WERI-Rb-1 (cell line): Measurements from ENCODE around the gene PPP6R1.

Experiments
- DNase-seq: peaks from one replicate; pipeline ENCODE4 v3.0.0-alpha.2; 2020
- H3K27ac ChIP-seq: fragments of 250-450 bp; sonication (Bioruptor Pico); 2 replicates; pipeline ENCODE4 v1.5.1; 2020; ENCODE audit warnings: mild to moderate bottlenecking, moderate library complexity
- H3K27me3 ChIP-seq: fragments of 250-450 bp; sonication (Bioruptor Pico); 2 replicates; pipeline ENCODE4 v1.5.1; 2021; ENCODE audit warnings: mild to moderate bottlenecking, low read depth, moderate library complexity; ENCODE audit not compliant: insufficient read depth, severe bottlenecking
- H3K36me3 ChIP-seq: fragments of 250-450 bp; sonication (Bioruptor Pico); 2 replicates; pipeline ENCODE4 v1.5.1; 2020; ENCODE audit warnings: mild to moderate bottlenecking, moderate library complexity
- H3K4me3 ChIP-seq: 2 replicates; pipeline ENCODE4 v1.5.1; 2011; ENCODE audit warnings: low read depth, mild to moderate bottlenecking, control low read depth, low read length
- H3K9me3 ChIP-seq: fragments of 250-450 bp; sonication (Bioruptor Pico); 2 replicates; pipeline ENCODE4 v1.5.1; 2021; ENCODE audit warnings: mild to moderate bottlenecking, moderate library complexity; ENCODE audit not compliant: severe bottlenecking
- TF ChIP-seq, protein P1 (sequence below): IDR thresholded peaks from 2 replicates; pipeline ENCODE4 v1.5.1; 2011; ENCODE audit warnings: low read depth, mild to moderate bottlenecking, control low read depth, inconsistent platforms, low read length

The PPP6R1 gene

DNA sequence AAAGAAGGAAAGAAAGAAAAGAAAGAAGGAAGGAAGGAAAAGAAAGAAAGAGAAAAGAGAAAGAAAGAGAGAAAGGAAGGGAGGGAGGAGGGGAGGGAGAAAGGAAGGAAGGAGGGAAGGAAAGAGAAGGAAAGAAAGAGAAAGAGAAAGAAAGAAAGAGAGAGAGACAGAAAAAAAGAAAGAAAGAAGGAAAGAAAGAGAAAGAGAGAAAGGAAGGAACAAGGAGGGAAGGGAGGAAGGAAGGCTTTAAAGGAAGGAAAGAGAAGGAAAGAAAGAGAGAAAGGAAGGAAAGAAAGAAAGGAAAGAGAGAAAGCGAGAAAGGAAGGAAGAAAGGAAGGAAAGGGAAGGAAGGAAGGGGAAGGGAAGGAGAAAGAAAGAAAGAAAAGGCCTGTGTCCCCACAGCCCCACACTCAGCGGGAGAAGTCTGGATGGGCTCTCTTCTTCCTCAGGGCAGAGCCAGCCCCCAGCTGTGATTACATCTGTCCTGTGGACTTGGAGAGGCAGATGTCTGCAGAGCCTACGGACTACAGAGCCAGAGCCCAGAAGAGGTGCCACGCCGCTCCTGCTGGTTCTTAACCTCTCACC, 59.1 kb downstream of the PPP6R1 start:
- Histone ChIP-seq H3K4me3 (no peak overlapping the region), H3K9me3 (no peaks in the 10 kb centered on the region), H3K27me3 (no peaks in the 10 kb centered on the region), H3K27ac (no peak overlapping the region), H3K36me3 (no peaks in the 10 kb centered on the region)
- TF ChIP-seq, protein P1, sequence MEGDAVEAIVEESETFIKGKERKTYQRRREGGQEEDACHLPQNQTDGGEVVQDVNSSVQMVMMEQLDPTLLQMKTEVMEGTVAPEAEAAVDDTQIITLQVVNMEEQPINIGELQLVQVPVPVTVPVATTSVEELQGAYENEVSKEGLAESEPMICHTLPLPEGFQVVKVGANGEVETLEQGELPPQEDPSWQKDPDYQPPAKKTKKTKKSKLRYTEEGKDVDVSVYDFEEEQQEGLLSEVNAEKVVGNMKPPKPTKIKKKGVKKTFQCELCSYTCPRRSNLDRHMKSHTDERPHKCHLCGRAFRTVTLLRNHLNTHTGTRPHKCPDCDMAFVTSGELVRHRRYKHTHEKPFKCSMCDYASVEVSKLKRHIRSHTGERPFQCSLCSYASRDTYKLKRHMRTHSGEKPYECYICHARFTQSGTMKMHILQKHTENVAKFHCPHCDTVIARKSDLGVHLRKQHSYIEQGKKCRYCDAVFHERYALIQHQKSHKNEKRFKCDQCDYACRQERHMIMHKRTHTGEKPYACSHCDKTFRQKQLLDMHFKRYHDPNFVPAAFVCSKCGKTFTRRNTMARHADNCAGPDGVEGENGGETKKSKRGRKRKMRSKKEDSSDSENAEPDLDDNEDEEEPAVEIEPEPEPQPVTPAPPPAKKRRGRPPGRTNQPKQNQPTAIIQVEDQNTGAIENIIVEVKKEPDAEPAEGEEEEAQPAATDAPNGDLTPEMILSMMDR: no peak
- no peak for DNase-seq

DNA sequence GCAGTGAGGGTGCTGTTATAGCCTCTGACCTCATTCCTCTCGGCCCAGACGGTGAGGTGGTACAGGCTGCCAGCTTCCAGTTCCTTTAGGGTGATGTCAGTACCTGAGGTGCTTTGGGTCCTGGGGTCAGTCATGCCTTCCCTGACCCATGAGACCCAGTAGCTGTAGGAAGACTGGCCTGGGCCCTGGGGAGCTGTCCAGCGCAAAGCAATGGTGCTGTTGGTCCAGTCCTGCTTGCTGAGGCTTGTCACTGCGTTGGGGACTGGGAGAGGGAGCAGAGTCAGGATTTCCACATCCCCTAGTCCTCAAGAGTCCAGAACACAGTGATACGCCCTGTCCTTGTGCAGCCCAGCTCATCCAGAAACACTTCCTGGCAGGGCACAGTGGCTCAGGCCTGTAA, 60.2 kb downstream of the PPP6R1 start:
- Histone ChIP-seq H3K9me3 (no peaks in the 10 kb centered on the region), H3K4me3 (no peak overlapping the region), H3K27ac (no peak overlapping the region), H3K27me3 (no peaks in the 10 kb centered on the region), H3K36me3 (no peaks in the 10 kb centered on the region)
- TF ChIP-seq, protein P1: no peak
- no peak for DNase-seq

DNA sequence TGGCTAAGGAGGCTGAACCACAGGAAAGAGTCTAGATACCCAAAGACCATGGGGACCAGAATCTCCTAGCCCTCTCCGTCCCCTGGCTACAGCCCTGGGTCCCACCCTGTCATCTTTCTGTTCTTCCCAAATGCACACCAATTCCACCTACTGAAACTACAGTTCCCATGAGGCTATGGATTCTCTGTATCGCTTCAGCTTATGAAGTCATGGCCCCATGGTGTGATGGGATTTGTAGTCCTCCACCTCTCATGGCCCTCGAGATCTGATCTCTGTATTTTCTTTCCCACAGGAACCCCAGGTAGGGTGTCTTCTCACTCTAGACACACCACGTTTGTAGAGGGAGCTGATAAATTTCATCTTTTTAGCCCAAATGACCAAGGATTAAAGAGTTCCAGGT, 61.3 kb downstream of the PPP6R1 start:
- TF ChIP-seq, protein P1: no peak
- Histone ChIP-seq H3K4me3 (no peak overlapping the region), H3K27me3 (no peaks in the 10 kb centered on the region), H3K27ac (no peak overlapping the region), H3K36me3 (no peaks in the 10 kb centered on the region), H3K9me3 (no peaks in the 10 kb centered on the region)
- no peak for DNase-seq

DNA sequence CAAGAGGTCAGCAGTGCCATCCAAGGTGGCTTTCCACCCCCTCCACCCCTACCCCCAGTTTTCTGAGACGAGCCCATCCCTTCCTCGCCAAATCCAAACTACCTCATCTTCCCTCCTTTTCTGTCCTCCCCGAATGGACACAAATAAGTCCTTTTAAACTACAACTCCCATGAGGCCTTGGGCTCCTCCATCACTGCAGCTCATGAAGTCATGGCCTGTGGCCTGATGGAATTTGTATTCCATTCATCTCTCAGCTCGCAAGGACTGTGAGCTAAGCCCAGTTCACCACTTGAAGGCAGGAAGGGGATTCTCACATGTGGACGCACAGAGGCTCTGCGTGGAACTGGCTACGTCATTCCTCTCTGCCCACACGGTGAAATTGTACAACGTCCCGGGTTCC, 62.0 kb downstream of the PPP6R1 start:
- TF ChIP-seq, protein P1: no peak
- H3K27ac ChIP-seq: no peak overlapping the region
- H3K4me3 ChIP-seq: no peak overlapping the region
- no peaks in the 10 kb centered on the region for H3K27me3 ChIP-seq
- H3K36me3 ChIP-seq: no peaks in the 10 kb centered on the region
- no peak for DNase-seq
- no peaks in the 10 kb centered on the region for H3K9me3 ChIP-seq

DNA sequence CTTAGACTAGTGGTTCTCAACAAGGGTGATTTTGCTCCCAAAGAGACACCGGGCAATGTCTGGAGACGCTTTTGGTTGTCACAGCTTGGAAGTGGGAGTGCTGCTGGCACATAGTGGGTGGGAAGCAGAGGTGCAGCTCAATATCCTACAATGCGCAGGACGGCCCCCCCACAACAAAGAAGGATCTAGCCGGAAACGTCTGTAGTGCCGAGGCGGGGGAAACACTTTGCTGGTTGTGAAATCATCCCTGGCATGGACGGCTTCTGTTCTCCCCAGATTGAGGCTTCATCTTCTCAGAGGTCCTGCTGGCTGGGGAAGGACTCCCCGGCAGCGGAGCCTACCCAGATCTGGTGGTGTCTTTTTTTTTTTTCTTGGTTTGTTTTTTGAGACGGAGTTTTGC, 65.3 kb downstream of the PPP6R1 start:
- no peaks in the 10 kb centered on the region for H3K36me3 ChIP-seq
- no peaks in the 10 kb centered on the region for H3K9me3 ChIP-seq
- TF ChIP-seq, protein P1: no peak
- H3K27me3 ChIP-seq: no peaks in the 10 kb centered on the region
- H3K4me3 ChIP-seq: no peak overlapping the region
- no peak overlapping the region for H3K27ac ChIP-seq
- DNase-seq: no peak

- H3K27me3 ChIP-seq: no peaks in the 10 kb centered on the region
- no peaks in the 10 kb centered on the region for H3K36me3 ChIP-seq
- no peak for DNase-seq
- no peak overlapping the region for H3K4me3 ChIP-seq
- no peaks in the 10 kb centered on the region for H3K9me3 ChIP-seq
- TF ChIP-seq, protein P1: no peak
- H3K27ac ChIP-seq: no peak overlapping the region
These were observed 69.4 kb downstream of the PPP6R1 start for GRCh38 chr19:55189403-55189835.
